Measurements from ENCODE around the gene MEDAG. TPM values are rescaled to one million over a fixed set of nuclear protein-coding genes. Genes with fewer than 3 reads are reported as not detected.

The MEDAG gene
- total and polyA plus RNA-seq, 2 donors (not counting 1 experiment from before 2014, with no cell fraction given) = 0.12 TPM; not detected in 1

GRCh38 chr13:30880856-30881155, 25.3 kb upstream of the MEDAG start:
- ChIA-PET CTCF (no interaction called here), POLR2A (no interaction called here)
- H3K27me3 ChIP-seq (replicated peaks in 1 of 4; ENCODE audit: control extremely low read depth in 1 of 4, control insufficient read depth in 3 of 4, insufficient read depth in 4 of 4, low read length in 3 of 4) = peaks cover 0 to 8% (median 2%) of the 10 kb centered on the region in 4 experiments
- H3K36me3 ChIP-seq (replicated peaks in 1 of 2; ENCODE audit: control extremely low read depth in 1 of 2, control insufficient read depth in 1 of 2, extremely low read depth in 1 of 2, insufficient read depth in 2 of 2, low read length in 1 of 2) = no peaks in the 10 kb centered on the region
- H3K4me1 Mint-ChIP-seq = no peaks in the 10 kb centered on the region
- intact Hi-C loops (cut with micrococcal nuclease) = no loop called here
- DNase-seq (no peak), ATAC-seq (ENCODE audit: low read depth) (no peak)
- TF ChIP-seq EZH2 (IDR thresholded peaks at IDR 0.05; ENCODE audit: borderline replicate concordance, insufficient read depth, low read depth, low read length, poor library complexity, severe bottlenecking) = no peak
- TF ChIP-seq, protein P1, sequence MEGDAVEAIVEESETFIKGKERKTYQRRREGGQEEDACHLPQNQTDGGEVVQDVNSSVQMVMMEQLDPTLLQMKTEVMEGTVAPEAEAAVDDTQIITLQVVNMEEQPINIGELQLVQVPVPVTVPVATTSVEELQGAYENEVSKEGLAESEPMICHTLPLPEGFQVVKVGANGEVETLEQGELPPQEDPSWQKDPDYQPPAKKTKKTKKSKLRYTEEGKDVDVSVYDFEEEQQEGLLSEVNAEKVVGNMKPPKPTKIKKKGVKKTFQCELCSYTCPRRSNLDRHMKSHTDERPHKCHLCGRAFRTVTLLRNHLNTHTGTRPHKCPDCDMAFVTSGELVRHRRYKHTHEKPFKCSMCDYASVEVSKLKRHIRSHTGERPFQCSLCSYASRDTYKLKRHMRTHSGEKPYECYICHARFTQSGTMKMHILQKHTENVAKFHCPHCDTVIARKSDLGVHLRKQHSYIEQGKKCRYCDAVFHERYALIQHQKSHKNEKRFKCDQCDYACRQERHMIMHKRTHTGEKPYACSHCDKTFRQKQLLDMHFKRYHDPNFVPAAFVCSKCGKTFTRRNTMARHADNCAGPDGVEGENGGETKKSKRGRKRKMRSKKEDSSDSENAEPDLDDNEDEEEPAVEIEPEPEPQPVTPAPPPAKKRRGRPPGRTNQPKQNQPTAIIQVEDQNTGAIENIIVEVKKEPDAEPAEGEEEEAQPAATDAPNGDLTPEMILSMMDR (IDR thresholded peaks at IDR 0.05) = no peak
- no peak overlapping the region for H3K4me3 Mint-ChIP-seq
- H3K27me3 Mint-ChIP-seq = peaks cover 20% of the 10 kb centered on the region
- no peaks in the 10 kb centered on the region for H3K4me1 ChIP-seq (ENCODE audit: control insufficient read depth in 2 of 2, insufficient read depth in 2 of 2, low read length in 2 of 2)
- H3K4me3 ChIP-seq (ENCODE audit: control extremely low read depth in 1 of 5, extremely low read depth in 1 of 5, insufficient read depth in 1 of 5, low read depth in 2 of 5, low read length in 4 of 5) = no peak overlapping the region
- WGBS (ENCODE audit: insufficient coverage) = 62% methylated on average over 2 of the region's 4 CpGs
- H2AFZ ChIP-seq (ENCODE audit: insufficient read depth, low read depth, low read length, poor library complexity, severe bottlenecking) = no peak overlapping the region
- H3K9me3 Mint-ChIP-seq (ENCODE audit: insufficient read depth) = peaks cover 4% of the 10 kb centered on the region
- no peaks in the 10 kb centered on the region for H3K79me2 ChIP-seq (ENCODE audit: control insufficient read depth, insufficient read depth, low read length)
- no peak overlapping the region for H3K27ac ChIP-seq (ENCODE audit: low read length in 2 of 2)
- H4K20me1 ChIP-seq (ENCODE audit: control insufficient read depth, insufficient read depth, low read length, poor library complexity, severe bottlenecking) = no peaks in the 10 kb centered on the region
- no peak overlapping the region for H3K9ac ChIP-seq (ENCODE audit: low read length)
- no peak overlapping the region for H3K4me2 ChIP-seq (replicated peaks; ENCODE audit: low read depth, low read length, poor library complexity, severe bottlenecking)
- no peak overlapping the region for H3K27ac Mint-ChIP-seq
- H3K9me3 ChIP-seq (ENCODE audit: control extremely low read depth in 1 of 3, control insufficient read depth in 2 of 3, insufficient read depth in 1 of 3, low read length in 2 of 3) = peaks cover 0 to 7% (median 5%) of the 10 kb centered on the region in 3 donors

GRCh38 chr13:30881191-30881651, 24.9 kb upstream of the MEDAG start:
- TF ChIP-seq, protein P1 (IDR thresholded peaks at IDR 0.05) = no peak
- TF ChIP-seq EZH2 (IDR thresholded peaks at IDR 0.05; ENCODE audit: borderline replicate concordance, insufficient read depth, low read depth, low read length, poor library complexity, severe bottlenecking) = no peak
- ATAC-seq (ENCODE audit: low read depth) = no peak
- Histone ChIP-seq H3K4me2 (replicated peaks; ENCODE audit: low read depth, low read length, poor library complexity, severe bottlenecking) (no peak overlapping the region), H3K79me2 (ENCODE audit: control insufficient read depth, insufficient read depth, low read length) (no peaks in the 10 kb centered on the region), H4K20me1 (ENCODE audit: control insufficient read depth, insufficient read depth, low read length, poor library complexity, severe bottlenecking) (no peaks in the 10 kb centered on the region), H3K27ac (ENCODE audit: low read length in 2 of 2) (no peak overlapping the region), H3K4me1 (ENCODE audit: control insufficient read depth in 2 of 2, insufficient read depth in 2 of 2, low read length in 2 of 2) (no peaks in the 10 kb centered on the region), H3K27me3 (replicated peaks in 1 of 4; ENCODE audit: control extremely low read depth in 1 of 4, control insufficient read depth in 3 of 4, insufficient read depth in 4 of 4, low read length in 3 of 4) (peaks cover 0 to 8% (median 2%) of the 10 kb centered on the region in 4 experiments), H3K4me3 (ENCODE audit: control extremely low read depth in 1 of 5, extremely low read depth in 1 of 5, insufficient read depth in 1 of 5, low read depth in 2 of 5, low read length in 4 of 5) (no peak overlapping the region), H3K36me3 (replicated peaks in 1 of 2; ENCODE audit: control extremely low read depth in 1 of 2, control insufficient read depth in 1 of 2, extremely low read depth in 1 of 2, insufficient read depth in 2 of 2, low read length in 1 of 2) (no peaks in the 10 kb centered on the region), H3K9ac (ENCODE audit: low read length) (no peak overlapping the region), H2AFZ (ENCODE audit: insufficient read depth, low read depth, low read length, poor library complexity, severe bottlenecking) (no peak overlapping the region), H3K9me3 (ENCODE audit: control extremely low read depth in 1 of 3, control insufficient read depth in 2 of 3, insufficient read depth in 1 of 3, low read length in 2 of 3) (peaks cover 0 to 8% (median 5%) of the 10 kb centered on the region in 3 donors)
- 78% methylated on average over 1 of the region's 3 CpGs for whole genome bisulfite sequencing (ENCODE audit: insufficient coverage)
- ChIA-PET CTCF (no interaction called here), POLR2A (no interaction called here)
- peaks cover 4% of the 10 kb centered on the region for H3K9me3 Mint-ChIP-seq (ENCODE audit: insufficient read depth)
- no peak overlapping the region for H3K4me3 Mint-ChIP-seq
- H3K27ac Mint-ChIP-seq = no peak overlapping the region
- H3K4me1 Mint-ChIP-seq = no peaks in the 10 kb centered on the region
- intact Hi-C loops (cut with micrococcal nuclease) = no loop called here
- peaks cover 20% of the 10 kb centered on the region for H3K27me3 Mint-ChIP-seq
- no peak for DNase-seq
